ENCODE data around the gene FAM117B. TPM values are rescaled to one million over a fixed set of nuclear protein-coding genes. Genes with fewer than 3 reads are reported as not detected.
"Not testable (repeated sequence)": the region's sequence is repeated elsewhere in the genome, so short reads cannot be mapped to it uniquely, and the experiment has no call there.

The FAM117B gene
- total and polyA plus RNA-seq, 2 of the 8 experiments (the other 6 are each of a cell fraction or from before 2014, with no cell fraction given), result 3.9 to 22.6 TPM

GRCh38 chr2:202675097-202675496 lies 40.3 kb downstream of the FAM117B start:
- H3K56ac ChIP-seq (replicated peaks; ENCODE audit: insufficient read length, low read depth, low read length); H2BK20ac ChIP-seq (ENCODE audit: low read length); POLR2A ChIA-PET (ENCODE audit: partially characterized antibody); H2BK5ac ChIP-seq (ENCODE audit: low read depth, low read length); H3K18ac ChIP-seq (ENCODE audit: extremely low read depth, low read length); H2AK5ac ChIP-seq (ENCODE audit: low read depth, low read length); H3K9me3 ChIP-seq (ENCODE audit: insufficient read depth in 2 of 2, low read depth in 1 of 2, low read length in 1 of 2); H2BK15ac ChIP-seq (ENCODE audit: low read length); DNase-seq (ENCODE audit: low read depth in 1 of 2, low spot score in 2 of 2); H2AFZ ChIP-seq (ENCODE audit: low read length); H3K36me3 ChIP-seq (ENCODE audit: control insufficient read depth in 2 of 4, insufficient read depth in 4 of 4, low read length in 3 of 4); H4K8ac ChIP-seq (ENCODE audit: extremely low read depth, insufficient read depth, low read length); H3K27ac ChIP-seq (ENCODE audit: low read depth, low read length); H3K23me2 ChIP-seq (ENCODE audit: low read depth, low read length); H3K23ac ChIP-seq (ENCODE audit: insufficient read length); H3K79me1 ChIP-seq (ENCODE audit: low read depth, low read length); H3K4me1 ChIP-seq (replicated peaks in 1 of 4; ENCODE audit: control insufficient read depth in 3 of 4, insufficient read depth in 4 of 4, low read length in 3 of 4); H2BK12ac ChIP-seq (ENCODE audit: low read depth, low read length); H4K20me1 ChIP-seq (replicated peaks in 1 of 2; ENCODE audit: control insufficient read depth in 1 of 2, insufficient read depth in 2 of 2, low read length in 2 of 2); H3K27me3 ChIP-seq (replicated peaks in 1 of 4; ENCODE audit: control insufficient read depth in 3 of 4, extremely low read depth in 1 of 4, insufficient read depth in 3 of 4, low read length in 3 of 4); FAIRE-seq; H3K4me3 ChIP-seq (ENCODE audit: extremely low read depth in 1 of 4, insufficient read depth in 2 of 4, low read depth in 3 of 4, low read length in 4 of 4); H4K91ac ChIP-seq (replicated peaks; ENCODE audit: insufficient read length, low read length); H2BK120ac ChIP-seq (replicated peaks; ENCODE audit: low read depth, low read length); H3K14ac ChIP-seq (ENCODE audit: insufficient read length); H3K4me2 ChIP-seq (ENCODE audit: insufficient read depth in 1 of 2, low read depth in 2 of 2, low read length in 2 of 2); H3K4ac ChIP-seq (replicated peaks; ENCODE audit: insufficient read length, low read depth, low read length); H3K9ac ChIP-seq (replicated peaks in 1 of 4; ENCODE audit: extremely low read depth in 1 of 4, low read depth in 3 of 4, low read length in 3 of 4); H4K5ac ChIP-seq (ENCODE audit: insufficient read length, low read depth, low read length): not testable (repeated sequence)
- peaks cover 0 to 76% of the 10 kb centered on the region in 2 experiments; a peak in 3 of 4 replicates for H3K79me2 ChIP-seq (ENCODE audit: control insufficient read depth in 1 of 2, insufficient read depth in 2 of 2, low read length in 2 of 2)
- WGBS, 2 experiments (ENCODE audit: extremely low coverage in 1 of 2, insufficient coverage in 1 of 2, insufficient read length in 1 of 2, insufficient replicate concordance in 2 of 2, low coverage in 1 of 2, low lambda C conversion rate in 2 of 2, missing lambda C conversion rate in 1 of 2), result 93% methylated on average over 6 of the region's 6 CpGs; no CpG with 5 or more reads in 1 of the 2 experiments
- CTCF ChIA-PET (ENCODE audit: partially characterized antibody), result interaction anchor here (1.1 kb wide), 1 partner anchor 86 kb away, joined by 3 read pairs; no protein-coding TSS in a partner anchor

Data from H1 (cell line).